Activated T-helper 1 cell treated with anti-CD3 and anti-CD28 coated beads, Interleukin-12 subunit alpha, Interleukin-12 subunit beta, Interleukin-2, Interleukin-4 antibody, amounts not matched to agents 30 ng/mL and 10 ng/mL and 1 ng/mL, durations not matched to agents 14 hours and 24 hours and 36 hours (primary cell): ENCODE data around the gene USP6. TPM values are rescaled to one million over a fixed set of nuclear protein-coding genes. Genes with fewer than 3 reads are reported as not detected.
"Not testable (repeated sequence)": the region's sequence is repeated elsewhere in the genome, so short reads cannot be mapped to it uniquely, and the experiment has no call there.

ENCODE experiments used
- DNase-seq: peaks from one replicate; pipeline ENCODE4 v3.0.0; 2021; ENCODE audit warnings: low spot score
- H3K27ac Mint-ChIP-seq: one replicate; pipeline ENCODE4 v1.8.0; 2021; ENCODE audit warnings: mild to moderate bottlenecking, mixed read lengths
- H3K27me3 Mint-ChIP-seq: one replicate; pipeline ENCODE4 v1.8.0; 2022; ENCODE audit warnings: mild to moderate bottlenecking, moderate library complexity, mixed read lengths; ENCODE audit not compliant: insufficient read depth
- H3K36me3 Mint-ChIP-seq: one replicate; pipeline ENCODE4 v1.8.0; 2021; ENCODE audit warnings: low read depth, mixed read lengths
- H3K4me1 Mint-ChIP-seq: one replicate; pipeline ENCODE4 v1.8.0; 2021; ENCODE audit warnings: low read depth, mixed read lengths
- H3K4me3 Mint-ChIP-seq: one replicate; pipeline ENCODE4 v1.8.0; 2021; ENCODE audit warnings: mild to moderate bottlenecking, moderate library complexity, mixed read lengths
- H3K9me3 Mint-ChIP-seq: one replicate; pipeline ENCODE4 v1.8.0; 2021; ENCODE audit warnings: mixed read lengths
- intact Hi-C: fragments of 100-400 bp; cut with micrococcal nuclease; formaldehyde crosslinking; loops from one replicate; pipeline ENCODE4 v1.15.1; 2024
- total RNA-seq: library from RNA; stranded (reverse); gene quantifications from 2 replicates; pipeline ENCODE4 v1.2.3, GENCODE V29; 2022

USP6 gene
- total RNA-seq, 1 donor from 2014 or later: 0.03 TPM

DNA sequence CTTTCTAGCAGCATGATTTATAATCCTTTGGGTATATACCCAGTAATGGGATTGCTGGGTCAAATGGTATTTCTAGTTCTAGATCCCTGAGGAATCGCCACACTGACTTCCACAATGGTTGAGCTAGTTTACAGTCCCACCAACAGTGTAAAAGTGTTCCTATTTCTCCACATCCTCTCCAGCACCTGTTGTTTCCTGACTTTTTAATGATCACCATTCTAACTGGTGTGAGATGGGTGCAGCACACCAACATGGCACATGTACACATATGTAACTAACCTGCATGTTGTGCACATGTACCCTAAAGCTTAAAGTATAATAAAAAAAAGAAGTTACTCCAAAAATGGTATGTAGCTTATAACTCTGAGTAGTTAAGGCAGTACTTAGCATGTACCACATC lies 44.9 kb downstream of the USP6 start:
- H3K9me3 Mint-ChIP-seq: peaks cover 10% of the 10 kb centered on the region
- H3K27ac Mint-ChIP-seq, H3K4me3 Mint-ChIP-seq, H3K4me1 Mint-ChIP-seq, intact Hi-C loops, H3K36me3 Mint-ChIP-seq, DNase-seq: not testable (repeated sequence)
- H3K27me3 Mint-ChIP-seq: peaks cover 13% of the 10 kb centered on the region

DNA sequence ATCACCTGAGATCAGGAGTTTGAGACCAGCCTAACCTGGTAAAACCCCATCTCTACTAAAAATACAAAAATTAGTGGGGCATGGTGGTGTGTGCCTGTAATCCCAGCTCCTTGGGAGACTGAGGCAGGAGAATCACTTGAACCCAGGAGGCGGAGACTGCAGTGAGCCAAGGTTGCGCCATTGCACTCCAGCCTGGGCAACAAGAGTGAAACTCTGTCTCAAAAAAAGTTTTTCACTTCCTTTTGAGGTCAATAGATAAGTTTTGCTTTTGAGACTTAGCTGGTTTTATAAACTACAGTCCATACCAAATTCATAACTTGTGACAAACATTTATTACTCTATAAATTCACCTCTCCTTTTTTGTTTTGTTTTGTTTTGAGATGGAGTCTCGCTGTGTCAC lies 46.0 kb downstream of the USP6 start:
- H3K4me3 Mint-ChIP-seq, DNase-seq, intact Hi-C loops, H3K4me1 Mint-ChIP-seq, H3K27ac Mint-ChIP-seq, H3K36me3 Mint-ChIP-seq: not testable (repeated sequence)
- H3K27me3 Mint-ChIP-seq: peaks cover 15% of the 10 kb centered on the region
- H3K9me3 Mint-ChIP-seq: peaks cover 10% of the 10 kb centered on the region

DNA sequence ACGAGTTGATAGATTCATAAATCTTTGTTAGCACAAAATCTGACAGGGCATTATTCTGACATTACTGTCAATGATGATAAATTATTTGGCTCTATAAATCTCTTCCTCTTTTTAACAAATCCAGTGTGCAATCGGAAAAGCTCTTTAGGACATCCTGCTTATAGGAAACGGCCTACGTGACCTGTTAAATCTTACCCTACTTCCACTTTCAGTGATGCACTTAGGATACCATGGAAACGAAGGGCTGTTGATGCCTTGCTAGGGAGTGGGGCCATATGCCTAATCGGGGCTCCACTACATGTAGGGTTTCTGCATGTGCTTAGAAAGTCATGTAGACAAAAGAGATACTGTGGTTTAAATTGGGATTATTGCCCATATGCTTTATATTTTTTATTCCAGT lies 48.6 kb downstream of the USP6 start:
- no peaks in the 10 kb centered on the region for H3K4me1 Mint-ChIP-seq
- no peak for DNase-seq
- intact Hi-C loops: no loop called here
- H3K27me3 Mint-ChIP-seq: peaks cover 9% of the 10 kb centered on the region
- peaks cover 5% of the 10 kb centered on the region for H3K9me3 Mint-ChIP-seq
- H3K4me3 Mint-ChIP-seq: no peak overlapping the region
- no peak overlapping the region for H3K27ac Mint-ChIP-seq
- H3K36me3 Mint-ChIP-seq: no peaks in the 10 kb centered on the region

- H3K36me3 Mint-ChIP-seq, intact Hi-C loops, H3K27ac Mint-ChIP-seq, H3K27me3 Mint-ChIP-seq, H3K9me3 Mint-ChIP-seq, H3K4me1 Mint-ChIP-seq, DNase-seq, H3K4me3 Mint-ChIP-seq: not testable (repeated sequence)
Observed at GRCh38 chr17:5165791-5166564, 50.1 kb downstream of the USP6 start.

DNA sequence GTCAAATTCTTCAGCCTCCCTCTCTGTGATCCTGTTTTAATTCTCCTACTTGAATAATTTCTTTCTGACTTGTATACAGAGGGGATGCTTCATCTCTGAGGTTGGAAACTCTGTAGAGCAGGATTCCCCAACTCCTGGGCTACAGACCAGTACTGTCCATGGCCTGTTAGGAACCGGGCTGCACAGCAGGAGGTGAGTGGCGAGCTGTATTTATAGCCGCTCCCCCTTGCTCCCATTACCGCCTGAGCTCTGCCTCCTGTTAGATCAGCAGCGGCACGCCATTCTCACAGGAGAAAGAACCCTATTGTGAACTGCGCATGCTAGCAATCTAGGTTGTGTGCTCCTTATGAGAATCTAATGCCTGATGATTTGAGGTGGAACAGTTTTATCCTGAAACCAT lies 59.2 kb downstream of the USP6 start:
- not testable (repeated sequence) for DNase-seq, H3K4me1 Mint-ChIP-seq, H3K27ac Mint-ChIP-seq, H3K27me3 Mint-ChIP-seq, H3K4me3 Mint-ChIP-seq
- intact Hi-C loops: loop anchor here (5.0 kb wide), 1 partner anchor 78 kb away; no protein-coding TSS in a partner anchor
- Mint-ChIP-seq H3K36me3 (peaks cover 20% of the 10 kb centered on the region), H3K9me3 (peaks cover 54% of the 10 kb centered on the region)

- H3K36me3 Mint-ChIP-seq: peaks cover 35% of the 10 kb centered on the region
- peaks cover 76% of the 10 kb centered on the region for H3K9me3 Mint-ChIP-seq
- intact Hi-C loops: loop anchor here (5.0 kb wide), 1 partner anchor 82 kb away; no protein-coding TSS in a partner anchor
- H3K27ac Mint-ChIP-seq: no peak overlapping the region
- no peaks in the 10 kb centered on the region for H3K27me3 Mint-ChIP-seq
- DNase-seq: no peak
- no peaks in the 10 kb centered on the region for H3K4me1 Mint-ChIP-seq
- no peak overlapping the region for H3K4me3 Mint-ChIP-seq
Observed at GRCh38 chr17:5179003-5179402, 63.2 kb downstream of the USP6 start.

- Mint-ChIP-seq H3K36me3 (peaks cover 37% of the 10 kb centered on the region), H3K4me1 (no peaks in the 10 kb centered on the region), H3K9me3 (peaks cover 81% of the 10 kb centered on the region), H3K27me3 (no peaks in the 10 kb centered on the region), H3K27ac (no peak overlapping the region), H3K4me3 (no peak overlapping the region)
- no peak for DNase-seq
- intact Hi-C loops: no loop called here
Observed at GRCh38 chr17:5181509-5182305, 65.9 kb downstream of the USP6 start.

DNA sequence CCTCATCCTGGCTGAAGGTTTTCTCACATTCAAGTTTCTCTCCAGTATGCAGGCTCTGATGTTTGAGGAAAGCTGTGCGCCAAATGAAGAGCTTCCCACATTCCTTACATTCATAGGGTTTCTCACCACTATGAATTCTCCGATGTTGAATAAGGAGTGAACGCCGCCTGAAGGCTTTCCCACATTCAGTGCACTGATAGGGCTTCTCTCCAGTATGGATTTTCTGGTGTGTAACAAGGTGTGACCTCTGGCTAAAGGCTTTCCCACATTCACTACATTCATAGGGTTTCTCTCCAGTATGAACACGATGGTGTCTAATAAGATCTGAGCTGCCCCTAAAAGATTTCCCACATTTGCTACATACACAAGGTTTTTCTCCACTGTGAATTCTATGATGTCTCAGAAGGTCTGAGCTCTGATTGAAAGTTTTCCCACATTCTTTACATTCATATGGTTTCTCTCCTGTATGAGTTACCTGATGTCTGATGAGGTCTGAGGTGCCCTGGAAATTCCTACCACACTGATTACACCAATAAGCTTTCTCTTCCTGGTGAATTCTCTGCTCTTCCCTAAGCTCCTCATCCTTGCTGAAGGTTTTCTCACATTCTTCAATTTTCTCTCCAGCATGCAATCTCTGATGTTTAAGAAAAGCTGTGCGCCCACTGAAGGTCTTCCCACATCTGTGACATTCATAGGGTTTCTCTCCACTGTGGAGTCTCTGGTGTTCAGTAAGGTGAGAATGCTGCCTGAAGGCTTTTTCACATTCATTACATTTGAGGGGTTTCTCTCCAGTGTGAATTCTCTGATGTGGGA lies 67.0 kb downstream of the USP6 start:
- DNase-seq: no peak
- Mint-ChIP-seq H3K4me3 (no peak overlapping the region), H3K27me3 (no peaks in the 10 kb centered on the region), H3K36me3 (peaks cover 45% of the 10 kb centered on the region), H3K27ac (no peak overlapping the region), H3K4me1 (no peaks in the 10 kb centered on the region), H3K9me3 (peaks cover 89% of the 10 kb centered on the region)
- intact Hi-C loops: no loop called here

GRCh38 chr17:5183410-5183793 lies 67.6 kb downstream of the USP6 start:
- Mint-ChIP-seq H3K27me3 (no peaks in the 10 kb centered on the region), H3K27ac (no peak overlapping the region), H3K36me3 (peaks cover 49% of the 10 kb centered on the region), H3K4me3 (no peak overlapping the region), H3K9me3 (peaks cover 93% of the 10 kb centered on the region), H3K4me1 (no peaks in the 10 kb centered on the region)
- intact Hi-C loops: no loop called here
- DNase-seq: no peak

DNA sequence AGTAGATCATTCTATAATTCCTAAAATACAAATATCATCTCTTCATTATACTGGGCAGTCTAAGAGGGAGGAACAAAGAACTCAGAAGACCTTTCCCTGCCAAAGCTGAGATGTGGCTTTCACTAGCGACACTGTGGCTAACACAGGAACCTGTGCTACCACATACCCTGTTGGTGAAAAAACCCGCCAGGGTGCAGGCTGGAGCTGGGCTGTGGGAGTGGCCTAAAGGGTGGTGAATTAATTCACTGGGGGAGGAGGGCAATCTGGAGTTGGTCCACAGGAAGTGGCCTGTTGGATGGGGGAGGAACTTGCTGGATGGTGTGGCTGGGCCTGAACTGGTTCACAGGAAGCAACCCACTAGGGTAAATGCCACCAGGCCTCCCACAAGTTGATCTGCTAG lies 68.5 kb downstream of the USP6 start:
- H3K4me3 Mint-ChIP-seq: no peak overlapping the region
- DNase-seq: no peak
- peaks cover 50% of the 10 kb centered on the region for H3K36me3 Mint-ChIP-seq
- no peak overlapping the region for H3K27ac Mint-ChIP-seq
- peaks cover 87% of the 10 kb centered on the region for H3K9me3 Mint-ChIP-seq
- no peaks in the 10 kb centered on the region for H3K27me3 Mint-ChIP-seq
- no peaks in the 10 kb centered on the region for H3K4me1 Mint-ChIP-seq
- intact Hi-C loops: no loop called here

GRCh38 chr17:5191541-5192417 lies 75.9 kb downstream of the USP6 start, which contains the start of gene ZNF594:
ZNF594 (minus strand) TSS chr17:5191868; CDS start chr17:5184256, 7,612 bp downstream.
- Mint-ChIP-seq H3K4me1 (peaks cover 20% of the 10 kb centered on the region), H3K9me3 (peaks cover 35% of the 10 kb centered on the region), H3K27ac (peak within 1 kb of the TSS; percentile 81), H3K4me3 (peak within 1 kb of the TSS; percentile 93), H3K27me3 (peaks cover 2% of the 10 kb centered on the region), H3K36me3 (peaks cover 34% of the 10 kb centered on the region)
- intact Hi-C loops: loop anchor here (1.0 to 10.0 kb wide), 2 partner anchors 113 to 223 kb away; partner anchors contain the start of genes NUP88 and ZFP3
- DNase-seq: peak; percentile 95

DNA sequence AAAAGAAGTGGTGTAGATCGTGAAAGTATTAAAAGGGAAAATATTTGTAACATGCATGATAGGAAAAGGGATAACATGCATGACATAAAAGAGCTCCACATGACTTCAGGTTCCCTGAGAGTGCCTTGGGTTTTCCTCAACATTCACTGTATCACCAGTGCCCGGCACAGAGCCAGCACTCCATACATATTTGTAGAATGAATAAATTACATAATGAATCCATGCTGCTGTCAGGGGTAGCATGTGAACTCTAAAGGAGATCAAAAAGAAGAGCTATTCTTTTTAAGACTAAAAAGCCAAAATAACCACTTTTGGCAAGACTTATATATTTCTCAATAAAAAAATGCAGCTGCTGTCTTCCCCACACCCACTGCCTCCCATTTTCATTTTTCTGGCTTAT lies 78.5 kb downstream of the USP6 start:
- Mint-ChIP-seq H3K36me3 (peaks cover 21% of the 10 kb centered on the region), H3K27me3 (peaks cover 2% of the 10 kb centered on the region), H3K4me1 (peaks cover 20% of the 10 kb centered on the region), H3K27ac (no peak overlapping the region), H3K4me3 (no peak overlapping the region), H3K9me3 (peaks cover 19% of the 10 kb centered on the region)
- intact Hi-C loops: loop anchor here (10.0 kb wide), 1 partner anchor 220 kb away; the partner anchor contains the start of gene NUP88
- DNase-seq: no peak
